ENCODE measurements around the gene KCNQ1. TPM values are rescaled to one million over a fixed set of nuclear protein-coding genes. Genes with fewer than 3 reads are reported as not detected.

KCNQ1 gene
- total RNA-seq, 1 experiment from 2014 or later: 10.7 TPM

GRCh38 chr11:2434506-2435255 lies 10.1 kb upstream of the KCNQ1 start:
- Histone ChIP-seq H3K9ac (ENCODE audit: low read length) (no peak overlapping the region), H3K79me2 (ENCODE audit: insufficient read depth, low read length) (no peaks in the 10 kb centered on the region), H3K4me1 (ENCODE audit: control insufficient read depth in 1 of 2, insufficient read depth in 2 of 2, low read length in 2 of 2) (no peaks in the 10 kb centered on the region), H3K4me2 (ENCODE audit: low read length) (no peak overlapping the region), H3K27me3 (ENCODE audit: insufficient read depth, low read length) (0 out of 2 replicates have a peak, but pooled peaks cover 9% of the 10 kb centered on the region), H3K4me3 (replicated peaks in 1 of 2; ENCODE audit: low read depth in 1 of 2, low read length in 2 of 2) (no peak overlapping the region), H3K9me2 (ENCODE audit: insufficient read depth) (no peaks in the 10 kb centered on the region), H2AFZ (ENCODE audit: low read depth, low read length, poor library complexity, severe bottlenecking) (no peak overlapping the region), H3K9me3 (ENCODE audit: control insufficient read depth in 1 of 2, insufficient read depth in 1 of 2, low read depth in 1 of 2, low read length in 2 of 2) (no peaks in the 10 kb centered on the region), H3K27ac (ENCODE audit: low read depth, low read length) (no peak overlapping the region), H3K36me3 (ENCODE audit: control insufficient read depth in 1 of 2, insufficient read depth in 2 of 2, low read length in 2 of 2) (no peaks in the 10 kb centered on the region), H4K20me1 (ENCODE audit: insufficient read depth) (no peaks in the 10 kb centered on the region)
- ChIA-PET RAD21 (ENCODE audit: low non-redundant PET in 1 of 2, low total read pairs in 2 of 2, uncharacterized antibody in 2 of 2, unreplicated experiment in 2 of 2) (no interaction called here), POLR2A (no interaction called here), CTCF (no interaction called here)
- TF ChIP-seq CTCF (IDR thresholded peaks at IDR 0.05 in 2 of 3, conservative IDR thresholded peaks at IDR 0.05 in 1 of 3; ENCODE audit: borderline replicate concordance in 1 of 3, insufficient read depth in 1 of 3, low read depth in 2 of 3, low read length in 2 of 3) (no peak), ATF3 (IDR thresholded peaks at IDR 0.05) (no peak), POLR2AphosphoS5 (IDR thresholded peaks at IDR 0.05; ENCODE audit: low read depth, low read length) (no peak), EGR1 (IDR thresholded peaks at IDR 0.05; ENCODE audit: low read depth) (no peak), SP1 (IDR thresholded peaks at IDR 0.05; ENCODE audit: low read depth) (no peak), RAD21 (IDR thresholded peaks at IDR 0.05; ENCODE audit: low read depth) (no peak), EZH2phosphoT487 (IDR thresholded peaks at IDR 0.05; ENCODE audit: borderline replicate concordance) (no peak), CEBPB (IDR thresholded peaks at IDR 0.05; ENCODE audit: low read depth) (no peak), TCF7L2 (IDR thresholded peaks at IDR 0.05; ENCODE audit: borderline replicate concordance, extremely low read depth, insufficient read depth, insufficient read length) (no peak), YY1 (IDR thresholded peaks at IDR 0.05; ENCODE audit: extremely low read depth, insufficient replicate concordance, low read depth, low read length) (no peak), POLR2A (IDR thresholded peaks at IDR 0.05; ENCODE audit: borderline replicate concordance, extremely low read depth, insufficient read depth, insufficient read length) (no peak), SIN3A (IDR thresholded peaks at IDR 0.05; ENCODE audit: low read depth) (no peak), ELF1 (IDR thresholded peaks at IDR 0.05; ENCODE audit: borderline replicate concordance, low read depth) (no peak)
- BruUV-seq (replicated peaks): no TSS peak
- DNase-seq (ENCODE audit: low read depth, low spot score) (no peak), ATAC-seq (no peak)
- intact Hi-C loops (cut with micrococcal nuclease): no loop called here
